ENCODE results near the gene RPE65. TPM values are rescaled to one million over a fixed set of nuclear protein-coding genes. Genes with fewer than 3 reads are reported as not detected.

Gene RPE65
- polyA plus RNA-seq, 1 donor (not counting 4 experiments of a cell fraction or from before 2014, with no cell fraction given): not detected

- H3K79me2 ChIP-seq (ENCODE audit: control insufficient read depth, insufficient read depth, low read length): no peaks in the 10 kb centered on the region
- H3K9me3 ChIP-seq (ENCODE audit: control insufficient read depth, low read depth, low read length): no peaks in the 10 kb centered on the region
- no peaks in the 10 kb centered on the region for H3K4me1 ChIP-seq (ENCODE audit: control insufficient read depth, extremely low read depth, insufficient read depth, low read length)
- H3K36me3 ChIP-seq (ENCODE audit: control insufficient read depth in 2 of 2, extremely low read depth in 1 of 2, insufficient read depth in 2 of 2, low read length in 2 of 2): no peaks in the 10 kb centered on the region
- no peaks in the 10 kb centered on the region for H3K9me1 ChIP-seq (ENCODE audit: control insufficient read depth, extremely low read depth, insufficient read depth, low read length)
- DNase-seq (ENCODE audit: low read depth, low spot score) (no peak), FAIRE-seq (no peak)
- dilution Hi-C loops (cut with MboI; ENCODE audit: extremely low pct_ligation_motif_present, low sequenced_read_pairs): no loop called here
- no peak for TF ChIP-seq EZH2 (IDR thresholded peaks at IDR 0.05; ENCODE audit: low read length)
- TF ChIP-seq CTCF (optimal IDR thresholded peaks at IDR 0.05 in 1 of 3, IDR thresholded peaks at IDR 0.05 in 1 of 3, conservative IDR thresholded peaks at IDR 0.05 in 1 of 3; ENCODE audit: extremely low read depth in 1 of 3, insufficient read depth in 2 of 3, low read length in 3 of 3): no peak
- no peak overlapping the region for H2AFZ ChIP-seq (ENCODE audit: control insufficient read depth, low read length)
- no peak overlapping the region for H3K27ac ChIP-seq (ENCODE audit: control insufficient read depth, insufficient read depth, low read length)
- no peak overlapping the region for H3K9ac ChIP-seq (ENCODE audit: control insufficient read depth, extremely low read depth, insufficient read depth, low read length)
- no peaks in the 10 kb centered on the region for H4K20me1 ChIP-seq (ENCODE audit: control insufficient read depth, extremely low read depth, insufficient read depth, low read length)
- H3K4me2 ChIP-seq (ENCODE audit: control insufficient read depth, extremely low read depth, insufficient read depth, low read depth, low read length): no peak overlapping the region
- H3K4me3 ChIP-seq (ENCODE audit: control insufficient read depth in 2 of 3, extremely low read depth in 1 of 3, insufficient read depth in 2 of 3, low read depth in 1 of 3, low read length in 3 of 3): no peak overlapping the region
- no peaks in the 10 kb centered on the region for H3K27me3 ChIP-seq (ENCODE audit: control insufficient read depth, extremely low read depth, insufficient read depth, low read length)
Measured at GRCh38 chr1:68464891-68465290, 15.1 kb upstream of the RPE65 start.

GRCh38 chr1:68460935-68461334, 11.2 kb upstream of the RPE65 start:
- no peaks in the 10 kb centered on the region for H3K36me3 ChIP-seq (ENCODE audit: control insufficient read depth in 2 of 2, extremely low read depth in 1 of 2, insufficient read depth in 2 of 2, low read length in 2 of 2)
- no peak overlapping the region for H3K9ac ChIP-seq (ENCODE audit: control insufficient read depth, extremely low read depth, insufficient read depth, low read length)
- no peaks in the 10 kb centered on the region for H3K9me3 ChIP-seq (ENCODE audit: control insufficient read depth, low read depth, low read length)
- dilution Hi-C loops (cut with MboI; ENCODE audit: extremely low pct_ligation_motif_present, low sequenced_read_pairs): no loop called here
- no peaks in the 10 kb centered on the region for H3K27me3 ChIP-seq (ENCODE audit: control insufficient read depth, extremely low read depth, insufficient read depth, low read length)
- no peaks in the 10 kb centered on the region for H3K79me2 ChIP-seq (ENCODE audit: control insufficient read depth, insufficient read depth, low read length)
- no peak for FAIRE-seq
- H3K9me1 ChIP-seq (ENCODE audit: control insufficient read depth, extremely low read depth, insufficient read depth, low read length): no peaks in the 10 kb centered on the region
- TF ChIP-seq EZH2 (IDR thresholded peaks at IDR 0.05; ENCODE audit: low read length): no peak
- no peak for TF ChIP-seq CTCF (optimal IDR thresholded peaks at IDR 0.05 in 1 of 3, IDR thresholded peaks at IDR 0.05 in 1 of 3, conservative IDR thresholded peaks at IDR 0.05 in 1 of 3; ENCODE audit: extremely low read depth in 1 of 3, insufficient read depth in 2 of 3, low read length in 3 of 3)
- no peak overlapping the region for H2AFZ ChIP-seq (ENCODE audit: control insufficient read depth, low read length)
- no peaks in the 10 kb centered on the region for H3K4me1 ChIP-seq (ENCODE audit: control insufficient read depth, extremely low read depth, insufficient read depth, low read length)
- H4K20me1 ChIP-seq (ENCODE audit: control insufficient read depth, extremely low read depth, insufficient read depth, low read length): no peaks in the 10 kb centered on the region
- no peak overlapping the region for H3K4me2 ChIP-seq (ENCODE audit: control insufficient read depth, extremely low read depth, insufficient read depth, low read depth, low read length)
- H3K27ac ChIP-seq (ENCODE audit: control insufficient read depth, insufficient read depth, low read length): no peak overlapping the region
- no peak for DNase-seq (ENCODE audit: low read depth, low spot score)
- no peak overlapping the region for H3K4me3 ChIP-seq (ENCODE audit: control insufficient read depth in 2 of 3, extremely low read depth in 1 of 3, insufficient read depth in 2 of 3, low read depth in 1 of 3, low read length in 3 of 3)
